PC-3 (cell line): ENCODE measurements around the gene CYP11A1. TPM values are rescaled to one million over a fixed set of nuclear protein-coding genes. Genes with fewer than 3 reads are reported as not detected.

Source experiments
- ATAC-seq: fragments of 200-7000 bp; cut with Tn5 transposase; 2 replicates; pipeline ENCODE4 v1.9.1; 2020; ENCODE audit warnings: mild to moderate bottlenecking, moderate library complexity
- BruUV-seq: library from RNA; stranded (reverse); fragments of 400-500 nt; replicated peaks from 2 replicates; lab custom pipeline; 2021; lab: Mats Ljungman, UMichigan
- CTCF ChIA-PET: fragments of 300-600 bp; sonication (Branson Sonifier 250); formaldehyde crosslinking; loops from one replicate; lab custom pipeline; 2022; ENCODE audit warnings: antibody characterized with exemption; lab: Charles Lee
- POLR2A ChIA-PET: fragments of 300-600 bp; sonication (Branson Sonifier 250); formaldehyde crosslinking; loops from one replicate; lab custom pipeline; 2022; ENCODE audit warnings: antibody characterized with exemption; ENCODE audit not compliant: unreplicated experiment; lab: Charles Lee
- DNase-seq: peaks from one replicate; pipeline ENCODE4 v3.0.0-alpha.2; 2015
- H2AFZ ChIP-seq: fragments of 300-600 bp; sonication (generic); 2 replicates; pipeline ENCODE4 v1.6.0; 2016; ENCODE audit warnings: antibody characterized with exemption, low read length
- H3F3A ChIP-seq: fragments of 300-600 bp; sonication (generic); one replicate; pipeline ENCODE4 v1.6.0; 2017; ENCODE audit warnings: antibody characterized with exemption, low read length, control low read depth, mild to moderate bottlenecking; ENCODE audit not compliant: unreplicated experiment
- H3K27ac ChIP-seq: fragments of 300-600 bp; sonication (generic); 2 replicates; pipeline ENCODE4 v1.5.1; 2016; ENCODE audit warnings: mild to moderate bottlenecking, low read length
- H3K27me3 ChIP-seq: fragments of 300-600 bp; sonication (generic); 2 replicates; pipeline ENCODE4 v1.6.1; 2016; ENCODE audit warnings: low read length, mixed read lengths
- H3K36me3 ChIP-seq: fragments of 300-600 bp; sonication (generic); 2 replicates; pipeline ENCODE4 v1.6.1; 2016; ENCODE audit warnings: low read depth, mixed run types, low read length, mixed read lengths
- H3K4me1 ChIP-seq: fragments of 300-600 bp; sonication (generic); 2 replicates; pipeline ENCODE4 v1.5.1; 2016; ENCODE audit warnings: low read length; ENCODE audit not compliant: insufficient read depth
- H3K4me2 ChIP-seq: fragments of 300-600 bp; sonication (generic); 2 replicates; pipeline ENCODE4 v1.6.0; 2016; ENCODE audit warnings: low read length
- H3K4me3 ChIP-seq: fragments of 300-600 bp; sonication (generic); 2 replicates; pipeline ENCODE4 v1.5.1; 2016; ENCODE audit warnings: mild to moderate bottlenecking, low read length, mixed read lengths
- H3K79me2 ChIP-seq: fragments of 300-600 bp; sonication (generic); 2 replicates; pipeline ENCODE4 v1.6.1; 2017; ENCODE audit warnings: low read length, mixed read lengths
- H3K9ac ChIP-seq: fragments of 300-600 bp; sonication (generic); 2 replicates; pipeline ENCODE4 v1.6.0; 2016; ENCODE audit warnings: mild to moderate bottlenecking, low read length
- H3K9me2 ChIP-seq: fragments of 300-600 bp; sonication (generic); replicated peaks from 2 replicates; pipeline ENCODE4 v1.6.1; 2016; ENCODE audit warnings: mixed run types, low read length, mixed read lengths
- H3K9me3 ChIP-seq: fragments of 300-600 bp; sonication (generic); 2 replicates; pipeline ENCODE4 v1.6.1; 2016; ENCODE audit warnings: low read length, mixed read lengths
- H4K20me1 ChIP-seq: fragments of 300-600 bp; sonication (generic); 2 replicates; pipeline ENCODE4 v1.6.1; 2016; ENCODE audit warnings: low read length, mixed read lengths
- CTCF ChIP-seq: fragments of 300-600 bp; sonication (generic); conservative IDR thresholded peaks from 2 replicates; pipeline ENCODE4 v1.5.1; 2017; ENCODE audit warnings: antibody characterized with exemption, low read depth, mild to moderate bottlenecking, low read length
- EZH2 ChIP-seq: fragments of 300-600 bp; sonication (generic); IDR thresholded peaks from one replicate; pipeline ENCODE4 v1.6.1; 2017; ENCODE audit warnings: antibody characterized with exemption, mild to moderate bottlenecking, low read length; ENCODE audit not compliant: unreplicated experiment
- EZH2phosphoT487 ChIP-seq: fragments of 300-600 bp; sonication (generic); IDR thresholded peaks from 2 replicates; pipeline ENCODE4 v1.6.1; 2018; ENCODE audit warnings: mild to moderate bottlenecking, antibody characterized with exemption, low read length, borderline replicate concordance
- intact Hi-C: fragments of 100-400 bp; cut with micrococcal nuclease; formaldehyde crosslinking; loops from 2 replicates; pipeline ENCODE4 v1.9.0; 2023
- total RNA-seq: library from RNA; depleted of rRNA; stranded (reverse); fragments of >200 nt; gene quantifications from 2 replicates; pipeline ENCODE4 v1.2.3, GENCODE V29; 2014

Gene CYP11A1
- total RNA-seq, 1 experiment from 2014 or later, result 0.18 TPM

DNA sequence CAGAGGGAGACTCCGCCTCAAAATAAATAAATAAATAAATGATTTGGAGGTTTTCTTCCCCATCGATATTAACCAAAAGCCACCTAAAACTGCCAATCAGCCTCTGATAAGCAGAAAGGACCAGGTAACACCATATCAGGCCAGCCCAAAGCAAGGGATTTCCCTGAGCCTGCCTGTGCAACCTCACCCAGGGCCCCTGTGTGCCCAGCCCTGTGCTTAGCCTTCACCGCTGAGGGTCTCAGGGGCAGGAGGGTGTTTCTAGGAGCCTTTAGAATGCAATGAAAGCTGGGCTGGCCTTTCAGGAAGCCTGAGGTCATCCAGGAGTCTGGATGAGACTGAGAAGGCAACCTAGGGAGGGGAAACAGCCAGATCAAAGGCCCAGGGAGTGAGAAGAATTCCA is 35.4 kb downstream of the CYP11A1 start:
- no peaks in the 10 kb centered on the region for H3K9me2 ChIP-seq
- DNase-seq, result no peak
- POLR2A ChIA-PET, result no interaction called here

GRCh38 chr15:74330861-74331408 is 36.5 kb downstream of the CYP11A1 start:
- no peak overlapping the region for H3K4me2 ChIP-seq
- POLR2A ChIA-PET, result no interaction called here
- CTCF ChIA-PET, result no interaction called here

More for the DNA sequence above, 35.4 kb downstream of the CYP11A1 start:
- H3K27me3 ChIP-seq, result no peaks in the 10 kb centered on the region
- no peak overlapping the region for H3K9ac ChIP-seq
- no peak overlapping the region for H3K4me3 ChIP-seq
- peaks cover 4% of the 10 kb centered on the region; the same call in 1 of the 2 replicates for H3K4me1 ChIP-seq
- no peaks in the 10 kb centered on the region for H3K9me3 ChIP-seq
- no peak overlapping the region for H2AFZ ChIP-seq
- no peak overlapping the region for H3K27ac ChIP-seq
- H3K36me3 ChIP-seq, result no peaks in the 10 kb centered on the region
- ATAC-seq, result no peak
- intact Hi-C loops, result no loop called here
- CTCF ChIA-PET, result no interaction called here
- H4K20me1 ChIP-seq, result no peaks in the 10 kb centered on the region
- BruUV-seq, result no TSS peak
- no peak overlapping the region for H3K4me2 ChIP-seq
- H3K79me2 ChIP-seq, result no peaks in the 10 kb centered on the region
- TF ChIP-seq EZH2phosphoT487 (no peak), CTCF (no peak), EZH2 (no peak)
- H3F3A ChIP-seq, result no peaks in the 10 kb centered on the region

More at GRCh38 chr15:74330861-74331408, 36.5 kb downstream of the CYP11A1 start:
- no TSS peak for BruUV-seq
- no peak overlapping the region for H3K27ac ChIP-seq
- no peak for ATAC-seq
- TF ChIP-seq EZH2phosphoT487 (no peak), CTCF (no peak), EZH2 (no peak)
- intact Hi-C loops, result no loop called here
- no peak overlapping the region for H3K9ac ChIP-seq
- no peaks in the 10 kb centered on the region for H3K27me3 ChIP-seq
- no peaks in the 10 kb centered on the region for H3K9me3 ChIP-seq
- no peak overlapping the region for H2AFZ ChIP-seq
- no peaks in the 10 kb centered on the region for H3K4me1 ChIP-seq
- no peaks in the 10 kb centered on the region for H3K9me2 ChIP-seq
- H3K4me3 ChIP-seq, result no peak overlapping the region
- H4K20me1 ChIP-seq, result no peaks in the 10 kb centered on the region
- no peaks in the 10 kb centered on the region for H3K79me2 ChIP-seq
- DNase-seq, result no peak
- no peaks in the 10 kb centered on the region for H3F3A ChIP-seq
- H3K36me3 ChIP-seq, result no peaks in the 10 kb centered on the region
